GM19397 (cell line): ENCODE measurements around the gene TTC19.
"Not testable (repeated sequence)": the region's sequence is repeated elsewhere in the genome, so short reads cannot be mapped to it uniquely, and the experiment has no call there.

Source experiments
- ATAC-seq: cut with Tn5 transposase; IDR thresholded peaks from one replicate; pipeline ENCODE4 v1.9.1; 2021; ENCODE audit warnings: mild to moderate bottlenecking, moderate library complexity; ENCODE audit not compliant: unreplicated experiment

Gene TTC19

DNA sequence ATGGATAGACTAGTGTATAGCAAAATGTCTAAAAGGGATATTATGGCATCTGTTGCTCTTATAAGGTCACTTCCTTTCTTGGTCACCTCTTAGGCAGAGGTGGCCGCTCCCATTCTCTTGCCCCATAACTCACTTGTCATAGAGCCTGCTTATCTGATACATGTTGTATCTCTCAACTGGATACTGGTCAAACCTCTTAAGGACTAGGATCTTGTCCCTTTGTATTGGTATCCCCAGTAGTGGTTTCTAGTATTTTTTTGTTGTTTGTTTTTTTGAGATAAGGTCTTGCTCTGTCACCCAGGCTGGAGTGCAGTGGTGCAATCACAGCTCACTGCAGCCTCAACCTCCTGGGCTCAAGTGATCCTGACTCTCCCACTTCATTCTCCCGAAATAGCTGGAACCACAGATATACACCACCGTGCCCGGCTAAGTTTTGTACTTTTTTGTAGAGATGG is 27.1 kb upstream of the TTC19 start:
- ATAC-seq = no peak

DNA sequence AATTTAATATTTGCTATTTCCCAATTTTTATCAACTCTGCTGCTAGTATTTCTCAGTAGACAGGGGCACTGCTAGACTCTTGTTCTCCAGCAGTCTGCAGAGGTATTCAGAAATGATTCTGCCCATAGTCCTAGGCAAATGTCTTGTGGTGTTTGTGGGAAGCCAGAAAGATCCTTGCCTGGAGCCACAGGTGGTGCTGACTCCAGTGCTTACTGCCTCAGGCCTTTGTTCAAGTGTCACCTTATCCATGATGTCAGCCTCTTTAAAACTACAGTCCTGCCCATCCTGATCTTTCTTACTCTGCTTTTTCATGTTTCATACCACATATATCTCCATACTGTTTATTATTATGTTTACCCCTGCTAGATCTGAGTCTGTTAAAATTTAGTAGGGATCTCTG is 26.6 kb upstream of the TTC19 start:
- ATAC-seq = no peak

DNA sequence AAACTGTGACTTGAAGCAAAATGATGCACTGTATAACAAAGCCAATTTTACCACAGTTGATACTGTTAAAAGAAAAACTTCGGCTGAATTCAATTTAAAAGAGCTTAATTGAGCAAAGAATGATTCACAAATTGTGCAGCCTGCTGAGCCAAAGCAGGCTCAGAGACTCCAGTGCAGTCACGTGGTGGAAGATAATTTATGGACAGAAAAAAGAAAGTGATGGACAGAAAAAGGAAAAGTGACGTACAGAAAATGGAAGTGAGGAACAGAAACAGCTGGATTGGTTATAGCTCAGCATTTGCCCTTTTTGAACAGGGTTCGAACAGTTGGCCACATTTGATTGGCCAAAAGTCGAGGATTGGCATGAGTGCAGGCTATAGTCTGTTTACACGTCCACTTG is 25.8 kb upstream of the TTC19 start:
- no peak for ATAC-seq

DNA sequence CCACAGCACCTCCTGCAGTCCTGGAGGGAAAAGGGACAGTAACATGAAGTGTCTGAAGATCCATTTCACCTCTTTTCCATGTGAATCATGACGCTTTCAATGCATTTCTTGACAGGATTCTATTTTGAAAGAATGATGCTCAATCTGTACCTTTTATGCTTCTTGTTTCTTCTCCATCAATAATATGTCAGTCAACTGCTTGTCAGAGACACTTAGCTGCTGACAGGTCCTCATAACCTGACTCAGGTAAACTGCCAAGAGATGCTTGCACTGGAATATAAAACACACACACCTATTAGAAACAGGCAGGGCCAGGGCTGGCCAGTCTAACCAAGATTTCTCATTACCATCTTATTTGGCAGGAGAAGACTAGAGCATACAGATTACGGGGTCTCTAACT is 21.7 kb upstream of the TTC19 start:
- no peak for ATAC-seq

DNA sequence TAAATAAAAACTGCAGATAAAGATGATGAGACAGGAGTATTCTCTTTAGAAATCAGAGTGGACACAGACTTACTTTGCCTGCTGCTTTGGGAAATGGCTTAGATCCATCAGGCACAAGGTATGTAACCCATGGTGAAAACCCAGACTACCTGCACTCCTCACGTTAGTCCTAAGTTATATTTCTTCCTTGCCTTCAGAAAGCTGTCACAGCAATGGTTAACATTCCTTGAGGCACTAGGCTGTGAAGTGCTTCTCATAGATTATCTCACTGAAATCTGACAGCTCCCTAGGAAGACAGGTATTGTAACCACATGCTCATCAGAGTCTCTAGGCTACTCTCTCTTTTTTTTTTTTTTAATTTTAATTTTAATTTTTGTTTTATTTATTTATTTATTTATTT is 21.0 kb upstream of the TTC19 start:
- no peak for ATAC-seq

DNA sequence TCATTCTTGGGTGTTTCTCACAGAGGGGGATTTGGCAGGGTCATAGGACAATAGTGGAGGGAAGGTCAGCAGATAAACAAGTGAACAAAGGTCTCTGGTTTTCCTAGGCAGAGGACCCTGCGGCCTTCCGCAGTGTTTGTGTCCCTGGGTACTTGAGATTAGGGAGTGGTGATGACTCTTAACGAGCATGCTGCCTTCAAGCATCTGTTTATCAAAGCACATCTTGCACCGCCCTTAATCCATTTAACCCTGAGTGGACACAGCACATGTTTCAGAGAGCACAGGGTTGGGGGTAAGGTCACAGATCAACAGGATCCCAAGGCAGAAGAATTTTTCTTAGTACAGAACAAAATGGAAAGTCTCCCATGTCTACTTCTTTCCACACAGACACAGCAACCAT is 20.6 kb upstream of the TTC19 start:
- ATAC-seq = not testable (repeated sequence)

DNA sequence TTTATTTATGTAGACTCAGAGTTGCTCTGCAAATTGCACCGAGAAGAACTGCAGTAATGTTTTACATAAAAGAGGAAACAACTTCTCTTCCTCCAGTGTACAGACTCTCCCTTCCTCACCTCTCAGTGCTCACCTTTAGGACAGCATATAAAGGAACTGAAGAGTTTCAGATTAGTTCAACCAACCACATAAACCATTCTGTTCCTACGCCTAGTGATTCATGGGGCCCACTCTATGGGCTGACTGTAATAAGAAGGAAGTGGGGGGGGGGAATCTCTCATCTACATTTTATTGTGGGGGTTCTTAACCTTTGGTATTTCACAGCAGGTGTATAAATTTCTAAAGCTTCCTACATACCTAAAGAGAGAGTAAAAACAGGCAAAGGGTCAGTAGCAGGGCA is 18.4 kb upstream of the TTC19 start:
- no peak for ATAC-seq

DNA sequence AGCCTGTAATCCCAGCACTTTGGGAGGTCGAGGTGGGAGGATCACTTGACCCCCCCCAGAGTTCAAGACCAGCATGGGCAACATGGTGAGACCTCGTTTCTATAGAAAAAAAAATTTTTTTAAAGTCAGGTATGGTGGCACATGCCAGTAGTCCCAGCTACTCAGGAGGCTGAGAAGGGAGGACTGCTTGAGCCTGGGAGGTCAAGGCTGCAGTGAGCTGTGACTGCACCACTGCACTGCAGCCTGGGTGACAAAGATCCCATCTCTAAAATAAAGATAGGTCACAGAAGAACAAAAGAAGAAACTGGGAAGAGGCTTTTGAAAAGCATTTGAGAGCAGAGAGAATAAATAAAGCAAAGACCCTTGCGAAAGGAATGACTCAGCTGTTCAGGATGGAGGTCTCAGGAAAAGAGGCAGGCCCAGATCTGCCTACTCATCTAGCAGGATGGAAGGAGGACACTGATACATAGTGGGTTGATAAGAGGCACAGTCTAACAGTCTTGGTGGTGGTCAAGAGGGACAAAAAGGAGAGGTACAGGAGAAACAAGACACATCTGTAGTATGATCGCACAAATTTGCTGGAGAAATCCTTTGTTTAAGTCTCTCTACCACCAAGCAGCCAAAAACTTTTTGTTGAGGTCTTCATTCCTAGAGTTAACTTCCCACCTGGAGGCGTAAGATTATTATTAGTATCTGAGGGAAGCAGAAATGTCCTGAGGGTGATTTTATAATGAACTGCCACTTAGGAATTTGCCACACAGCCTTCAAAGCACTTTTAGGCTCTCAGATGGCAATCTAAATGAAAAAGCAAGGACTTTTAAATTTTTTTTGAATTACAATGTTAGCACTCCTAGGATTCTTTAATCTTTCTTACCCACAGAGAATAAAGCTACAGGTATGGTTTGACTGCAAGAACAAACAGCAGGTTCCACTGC is 17.7 kb upstream of the TTC19 start:
- ATAC-seq = no peak

DNA sequence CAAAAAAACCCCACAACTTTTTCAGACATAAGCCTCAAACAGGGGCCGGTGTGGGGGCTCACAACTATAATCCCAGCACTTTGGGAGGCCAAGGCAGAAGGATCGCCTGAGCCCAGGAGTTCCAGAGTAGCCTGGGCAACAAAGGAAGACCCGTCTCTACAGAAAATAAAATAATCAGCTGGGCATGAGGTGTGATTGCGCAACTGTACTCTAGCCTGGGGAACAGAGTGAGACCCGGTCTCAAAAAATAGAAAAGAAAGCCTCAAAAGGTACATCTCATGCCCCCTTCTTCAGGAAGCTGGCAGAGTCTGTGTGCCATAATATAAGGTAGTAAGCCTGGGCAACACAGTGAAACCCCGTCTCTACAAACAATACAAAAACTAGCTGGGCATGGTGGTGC is 3.3 kb upstream of the TTC19 start:
- ATAC-seq = no peak

DNA sequence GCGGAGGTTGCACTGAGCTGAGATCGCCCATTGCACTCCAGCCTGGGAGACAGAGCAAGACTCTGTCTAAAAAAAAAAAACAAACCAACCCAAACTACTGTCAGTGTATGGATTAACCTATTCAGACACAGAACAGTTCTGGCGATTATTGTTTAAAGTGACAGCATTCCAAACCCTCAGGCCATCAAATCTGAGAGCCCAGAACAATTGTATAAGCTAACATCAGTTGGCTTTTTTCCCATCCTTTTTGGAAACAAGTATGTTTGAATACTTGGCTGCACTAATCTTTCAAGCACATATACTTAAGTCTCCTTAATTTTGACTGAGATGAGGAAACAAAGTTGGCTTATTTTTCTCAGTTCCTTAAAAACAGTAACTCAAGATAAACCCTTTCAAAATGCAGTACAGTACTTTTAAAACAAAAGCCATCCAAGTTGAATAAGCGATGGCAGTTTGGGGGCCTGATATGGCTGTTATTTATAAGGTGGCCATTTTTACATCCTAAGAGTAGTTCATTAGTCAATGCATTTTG is 1.5 kb upstream of the TTC19 start:
- ATAC-seq = no peak

DNA sequence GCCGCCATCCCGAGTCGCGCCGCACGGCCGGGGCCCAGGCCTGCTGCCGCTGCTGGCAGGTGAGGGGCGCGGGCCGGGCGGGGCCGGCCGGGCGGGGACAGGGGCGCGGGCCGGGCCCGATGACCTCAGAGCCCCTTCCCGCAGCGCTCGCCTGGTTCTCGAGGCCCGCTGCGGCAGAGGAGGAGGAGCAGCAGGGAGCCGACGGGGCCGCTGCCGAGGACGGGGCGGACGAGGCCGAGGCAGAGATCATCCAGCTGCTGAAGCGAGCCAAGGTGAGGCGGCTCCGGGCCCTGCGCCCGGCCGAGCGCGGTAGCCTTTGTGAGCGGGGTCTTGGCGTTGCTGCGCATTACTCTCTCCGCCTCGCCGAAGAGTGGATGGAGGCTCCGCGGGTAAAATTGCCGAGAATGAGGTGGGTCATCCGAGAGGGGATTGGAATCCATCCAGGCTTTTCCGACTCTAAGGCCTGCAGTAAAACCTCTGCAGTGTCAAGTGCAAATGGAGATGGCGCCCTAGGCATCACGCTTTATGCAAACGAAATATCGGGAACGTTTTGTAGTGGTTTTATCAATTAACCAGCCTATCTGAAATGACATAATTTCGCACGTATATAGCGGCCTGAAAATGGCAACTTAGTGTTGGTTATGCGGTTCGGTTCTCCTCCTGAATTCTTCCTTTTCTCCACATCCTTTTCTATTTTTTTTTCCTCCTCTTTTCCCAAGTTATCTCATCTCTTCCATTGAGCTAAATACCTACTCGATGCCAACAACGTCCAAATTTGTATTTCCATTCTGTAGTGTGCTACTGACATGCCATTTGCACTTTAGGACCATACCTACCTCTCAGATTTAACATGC is 577 bp downstream of the TTC19 start:
- no peak for ATAC-seq

DNA sequence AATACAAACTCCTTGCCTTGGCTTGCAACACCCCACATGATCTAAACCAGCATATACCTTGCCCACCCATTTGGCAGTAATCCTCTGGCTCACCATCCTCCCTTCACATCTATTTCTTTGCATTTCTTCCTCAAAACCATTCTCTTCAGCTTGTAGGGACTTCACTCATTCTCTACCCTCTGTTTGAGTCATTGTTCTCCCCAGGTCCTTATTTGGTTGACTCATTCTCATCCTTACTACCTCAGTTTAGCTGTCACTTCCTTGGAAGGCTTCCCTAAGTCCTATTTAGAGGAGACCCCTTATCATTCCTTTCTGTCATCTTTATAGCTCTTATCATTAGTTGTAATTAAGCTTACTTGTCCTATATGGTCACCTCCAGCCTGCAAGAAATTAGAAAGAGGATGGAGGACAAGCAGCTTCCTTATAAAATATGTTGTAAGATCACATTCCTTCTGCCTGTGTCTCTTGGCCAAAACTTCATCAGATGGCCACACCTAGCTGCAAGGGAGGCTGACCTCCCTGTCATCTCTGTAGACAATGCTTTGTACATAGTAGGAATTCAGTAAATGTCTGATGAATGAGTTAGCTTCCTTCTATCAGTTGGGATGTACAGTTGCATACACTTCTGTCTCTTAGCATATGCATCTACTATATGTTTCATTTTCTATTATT is 1.7 kb downstream of the TTC19 start:
- ATAC-seq = no peak

DNA sequence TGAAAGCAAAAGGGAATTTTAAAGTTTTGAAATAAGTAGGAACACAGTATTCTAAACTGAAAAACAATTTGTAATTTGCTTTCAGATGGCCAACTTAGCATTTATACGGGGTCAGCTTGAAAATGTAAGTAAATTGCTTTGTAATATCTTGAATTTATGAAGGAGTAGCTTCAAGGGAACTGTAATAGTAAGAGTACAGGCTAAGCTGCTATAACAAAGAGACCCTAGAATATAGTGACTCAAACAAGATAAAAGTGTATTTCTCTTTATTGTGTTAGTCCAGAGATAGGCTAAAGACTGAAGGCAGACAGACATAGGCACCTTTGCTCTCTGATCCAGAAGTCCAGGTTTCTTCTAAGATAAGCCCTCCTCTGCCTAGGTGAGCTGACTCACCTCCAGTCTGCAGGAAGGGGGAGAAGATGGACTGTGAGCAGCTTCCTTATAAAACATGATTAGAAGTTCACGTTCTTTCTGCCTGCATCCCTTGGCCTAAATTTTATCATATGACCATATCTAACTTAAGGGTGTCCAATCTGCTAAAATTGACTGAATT is 3.2 kb downstream of the TTC19 start:
- ATAC-seq = no peak

DNA sequence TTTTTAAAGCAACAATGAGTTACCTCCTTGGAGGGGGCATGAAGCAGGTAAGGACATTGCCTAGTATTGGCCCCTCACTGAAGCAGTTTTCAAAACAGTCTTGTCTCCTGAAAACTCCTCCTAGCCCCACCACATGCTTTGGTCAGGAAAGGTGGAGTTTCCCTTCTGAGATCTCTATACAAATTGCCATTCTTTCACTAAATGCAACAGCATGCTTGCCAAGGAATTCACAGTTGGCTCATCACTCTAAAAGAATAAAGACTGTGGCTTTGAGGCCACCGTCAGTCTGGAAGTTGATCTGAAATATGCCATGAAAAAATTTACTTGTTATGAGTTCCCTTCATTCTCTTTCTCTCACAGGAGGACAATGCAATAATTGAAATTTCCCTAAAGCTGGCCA is 4.2 kb downstream of the TTC19 start:
- no peak for ATAC-seq

DNA sequence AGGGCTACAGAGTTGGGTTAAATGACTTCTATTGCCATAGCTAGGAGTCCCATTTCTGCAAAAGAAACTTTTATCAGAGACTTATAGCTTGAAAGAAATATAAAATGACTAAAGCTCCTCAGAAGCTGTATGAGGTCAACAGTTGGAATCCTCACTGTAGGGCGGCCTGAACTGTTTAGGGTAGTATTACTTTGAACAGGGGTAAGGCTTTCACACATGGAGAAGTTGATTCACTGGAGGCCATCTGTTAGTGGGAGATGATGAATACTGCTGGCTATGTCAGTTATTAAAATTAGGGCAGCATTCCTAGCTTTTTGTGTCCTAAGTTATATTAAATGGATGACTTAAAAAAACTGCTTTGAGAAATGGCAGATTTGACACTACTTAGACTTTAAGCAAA is 6.0 kb downstream of the TTC19 start:
- ATAC-seq = no peak

DNA sequence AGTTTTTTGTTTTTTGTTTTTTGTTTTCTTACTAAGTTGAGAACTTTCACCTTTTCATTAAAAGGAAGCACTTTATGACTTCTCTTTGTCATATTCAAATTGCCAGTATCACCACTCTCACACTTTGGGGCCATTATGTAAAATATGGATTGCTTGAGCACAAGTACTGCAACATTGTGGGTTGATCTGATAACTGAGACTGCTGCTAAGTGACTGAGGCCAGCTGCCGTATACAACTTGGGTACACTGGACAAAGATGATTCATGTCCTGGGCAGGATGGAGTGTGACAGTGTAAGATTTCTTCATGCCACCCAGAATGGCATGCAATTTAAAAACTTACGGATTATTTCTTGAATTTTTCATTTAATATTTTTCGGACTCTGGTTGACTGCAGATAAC is 7.8 kb downstream of the TTC19 start:
- ATAC-seq = no peak

DNA sequence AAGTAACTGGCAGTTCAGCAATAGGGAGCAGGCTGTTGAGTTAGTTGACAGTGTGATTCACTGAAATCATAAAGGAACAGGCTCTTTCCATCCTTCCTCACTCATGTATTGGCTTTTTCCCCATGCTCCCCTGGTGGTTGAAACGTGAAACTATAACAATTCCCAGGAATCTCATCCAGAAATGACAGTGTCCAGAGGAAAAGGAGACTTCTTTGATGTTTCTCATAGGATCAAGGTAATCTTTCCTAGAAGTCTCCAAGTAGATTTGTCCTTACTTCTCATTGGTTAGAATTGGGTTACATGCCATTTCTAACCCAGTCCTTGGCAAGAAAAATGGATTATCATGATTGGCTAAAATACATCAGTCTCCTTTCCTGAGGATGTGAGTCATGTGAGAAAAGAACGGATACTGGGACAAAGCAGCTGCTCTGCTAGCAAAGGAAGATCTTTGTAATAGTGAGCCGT is 14.4 kb downstream of the TTC19 start:
- ATAC-seq = no peak

DNA sequence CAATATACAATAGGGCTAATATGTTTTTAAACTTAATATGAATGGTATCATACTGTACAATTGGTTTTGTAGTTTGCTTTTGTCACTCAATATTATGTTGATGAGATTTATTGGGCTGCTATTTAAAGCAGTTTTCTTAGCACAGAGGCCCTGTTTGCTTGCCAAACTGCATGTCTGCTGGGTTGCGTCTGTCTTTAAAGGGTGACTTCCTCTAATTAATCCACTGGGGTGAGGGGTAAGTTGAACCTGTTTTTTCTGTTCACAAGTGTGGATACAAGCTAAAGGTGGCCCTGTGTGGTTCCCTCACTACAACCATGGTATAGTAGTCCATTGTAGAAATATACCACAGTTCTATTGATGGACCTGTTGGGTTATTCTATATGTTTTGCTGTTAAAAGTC is 19.7 kb downstream of the TTC19 start:
- no peak for ATAC-seq

DNA sequence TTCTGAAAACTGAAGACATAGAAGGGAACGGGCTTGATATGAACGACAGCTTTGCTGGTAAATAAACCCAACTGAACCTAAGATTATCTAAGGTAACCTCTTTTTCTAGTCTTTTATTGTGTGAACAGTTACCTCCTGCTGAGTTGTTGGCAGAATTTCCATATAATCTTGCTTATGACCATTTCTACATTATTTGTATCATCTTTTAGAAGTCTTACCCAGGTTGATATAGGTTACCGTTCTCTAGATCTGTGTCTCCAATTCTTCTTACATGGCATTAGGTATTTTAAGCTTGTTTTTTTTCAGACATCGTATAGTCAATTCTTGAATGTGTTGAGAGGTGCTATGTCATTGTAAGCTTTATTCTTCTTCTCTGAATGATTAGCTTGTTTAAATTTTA is 24.3 kb downstream of the TTC19 start:
- no peak for ATAC-seq

DNA sequence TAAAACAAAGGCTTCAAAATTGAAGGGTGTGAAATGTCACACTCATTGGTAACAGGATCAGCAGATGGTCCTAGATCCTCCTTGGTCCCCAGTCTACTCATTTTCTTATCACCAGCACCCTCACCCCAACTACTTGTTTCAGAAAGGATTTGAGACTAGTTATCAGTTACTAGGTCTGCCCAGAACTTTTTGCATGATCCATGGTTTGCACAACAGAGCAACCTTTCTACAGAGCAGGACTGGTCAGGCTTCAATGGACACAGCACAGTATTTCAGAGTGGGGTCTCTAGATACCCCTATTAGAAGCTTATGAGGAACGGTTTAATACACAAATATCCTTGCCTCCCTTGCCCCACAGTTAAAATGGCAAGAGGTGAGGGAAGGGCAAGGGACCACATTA is 25.6 kb downstream of the TTC19 start:
- no peak for ATAC-seq

DNA sequence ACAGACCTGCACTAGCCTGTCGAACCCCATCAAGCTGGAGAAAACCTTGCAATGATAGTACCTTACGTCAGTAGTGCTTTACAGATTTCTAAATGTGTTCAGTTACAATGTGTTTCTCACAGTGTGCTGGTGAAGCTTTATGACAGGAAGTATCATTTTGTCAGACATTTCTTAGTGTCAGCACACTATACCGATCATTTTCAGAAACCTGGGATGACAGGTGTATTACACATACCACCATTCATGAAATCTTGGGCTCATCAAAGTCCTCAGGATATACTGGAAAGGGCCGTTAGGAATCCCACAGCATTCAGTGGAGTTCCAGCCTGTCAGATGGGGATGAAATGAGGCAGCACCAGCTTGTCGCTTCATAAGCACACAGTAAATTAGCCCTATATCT is 27.3 kb downstream of the TTC19 start:
- ATAC-seq = no peak
